Frontal cortex (tissue), 4 donors: ENCODE results near the gene RAD23B. TPM values are rescaled to one million over a fixed set of nuclear protein-coding genes. Genes with fewer than 3 reads are reported as not detected.

Source experiments
- DNase-seq, 2 donors: peaks; one replicate each; pipeline ENCODE4 v3.0.0; 2012; ENCODE audit warnings: low spot score in 2 of 2
- FAIRE-seq: peaks from 2 replicates; lab custom pipeline; 2012; peaks lifted over from hg19 to GRCh38; lab: Jason Lieb, UNC
- total RNA-seq: library from RNA; depleted of rRNA; stranded (reverse); fragments of >200 nt; gene quantifications from one replicate; pipeline ENCODE4 v1.2.3, GENCODE V29; 2014
- donor health status: control.
- donor health status: control.
- donor health status: control.

Gene RAD23B
- total RNA-seq, 1 donor from 2014 or later = 110 TPM

GRCh38 chr9:107330420-107330819, 47.3 kb downstream of the RAD23B start:
- FAIRE-seq = no peak

GRCh38 chr9:107332883-107333282, 49.8 kb downstream of the RAD23B start:
- DNase-seq = no peak
- FAIRE-seq = no peak

More at GRCh38 chr9:107330420-107330819, 47.3 kb downstream of the RAD23B start:
- no peak for DNase-seq

- FAIRE-seq (no peak), DNase-seq (no peak)
Measured at GRCh38 chr9:107333363-107333762, 50.3 kb downstream of the RAD23B start.

- DNase-seq (no peak), FAIRE-seq (no peak)
Measured at GRCh38 chr9:107334103-107334776, 51.2 kb downstream of the RAD23B start.

- no peak for DNase-seq
- no peak for FAIRE-seq
Measured at GRCh38 chr9:107335331-107335730, 52.3 kb downstream of the RAD23B start.

GRCh38 chr9:107336718-107337360, 53.8 kb downstream of the RAD23B start:
- DNase-seq = no peak
- FAIRE-seq = no peak

- peak in 1 of 2 donors; percentile 29 for DNase-seq
- no peak for FAIRE-seq
Measured at GRCh38 chr9:107337676-107338590, 54.9 kb downstream of the RAD23B start.

- DNase-seq (no peak), FAIRE-seq (no peak)
Measured at GRCh38 chr9:107338911-107339659, 56.0 kb downstream of the RAD23B start.

- FAIRE-seq (no peak), DNase-seq (peak in 1 of 2 donors; percentile 57)
Measured at GRCh38 chr9:107340920-107341632, 58.0 kb downstream of the RAD23B start.

- no peak for FAIRE-seq
- DNase-seq = no peak
Measured at GRCh38 chr9:107342476-107343161, 59.5 kb downstream of the RAD23B start.

- DNase-seq = no peak
- no peak for FAIRE-seq
Measured at GRCh38 chr9:107345327-107345726, 62.2 kb downstream of the RAD23B start.

- no peak for FAIRE-seq
- DNase-seq = no peak
Measured at GRCh38 chr9:107348836-107349235, 65.8 kb downstream of the RAD23B start.

- no peak for DNase-seq
- no peak for FAIRE-seq
Measured at GRCh38 chr9:107350443-107350842, 67.4 kb downstream of the RAD23B start.

- no peak for FAIRE-seq
- no peak for DNase-seq
Measured at GRCh38 chr9:107351382-107352045, 68.4 kb downstream of the RAD23B start.

GRCh38 chr9:107355394-107355793, 72.3 kb downstream of the RAD23B start:
- FAIRE-seq (no peak), DNase-seq (no peak)

GRCh38 chr9:107358986-107359385, 75.9 kb downstream of the RAD23B start:
- FAIRE-seq (no peak), DNase-seq (no peak)

GRCh38 chr9:107360098-107360497, 77.0 kb downstream of the RAD23B start:
- DNase-seq = no peak
- no peak for FAIRE-seq

- FAIRE-seq (no peak), DNase-seq (no peak)
Measured at GRCh38 chr9:107361816-107362215, 78.7 kb downstream of the RAD23B start.
